Measurements from ENCODE around the gene IL17RA.

IL17RA gene

GRCh38 chr22:17097062-17097461, 12.3 kb downstream of the IL17RA start:
- no peaks in the 10 kb centered on the region for H3K27me3 ChIP-seq (ENCODE audit: control insufficient read depth in 1 of 2, insufficient read depth in 2 of 2, low read length in 2 of 2)
- no peak overlapping the region for H3K9ac ChIP-seq (ENCODE audit: low read length in 2 of 2)
- H3K9me3 ChIP-seq (ENCODE audit: control insufficient read depth in 2 of 2, low read length in 2 of 2): no peaks in the 10 kb centered on the region
- peaks cover 1% of the 10 kb centered on the region for H3K4me1 ChIP-seq (ENCODE audit: control insufficient read depth, insufficient read depth, low read length)
- H3K27ac ChIP-seq (ENCODE audit: low read length): no peak overlapping the region
- H3K4me3 ChIP-seq (ENCODE audit: low read length in 2 of 2): no peak overlapping the region
- H3K36me3 ChIP-seq (ENCODE audit: control insufficient read depth in 2 of 2, insufficient read depth in 2 of 2, low read length in 2 of 2): peaks cover 2 to 18% of the 10 kb centered on the region in 2 donors

GRCh38 chr22:17097701-17098100, 12.9 kb downstream of the IL17RA start:
- Histone ChIP-seq H3K4me3 (ENCODE audit: low read length in 2 of 2) (no peak overlapping the region), H3K36me3 (ENCODE audit: control insufficient read depth in 2 of 2, insufficient read depth in 2 of 2, low read length in 2 of 2) (peaks cover 4 to 21% of the 10 kb centered on the region in 2 donors), H3K4me1 (ENCODE audit: control insufficient read depth, insufficient read depth, low read length) (peaks cover 3% of the 10 kb centered on the region), H3K27me3 (ENCODE audit: control insufficient read depth in 1 of 2, insufficient read depth in 2 of 2, low read length in 2 of 2) (no peaks in the 10 kb centered on the region), H3K27ac (ENCODE audit: low read length) (no peak overlapping the region), H3K9ac (ENCODE audit: low read length in 2 of 2) (no peak overlapping the region), H3K9me3 (ENCODE audit: control insufficient read depth in 2 of 2, low read length in 2 of 2) (no peaks in the 10 kb centered on the region)

- H3K27ac ChIP-seq (ENCODE audit: low read length): no peak overlapping the region
- peaks cover 3% of the 10 kb centered on the region for H3K4me1 ChIP-seq (ENCODE audit: control insufficient read depth, insufficient read depth, low read length)
- H3K27me3 ChIP-seq (ENCODE audit: control insufficient read depth in 1 of 2, insufficient read depth in 2 of 2, low read length in 2 of 2): no peaks in the 10 kb centered on the region
- no peak overlapping the region for H3K9ac ChIP-seq (ENCODE audit: low read length in 2 of 2)
- H3K4me3 ChIP-seq (ENCODE audit: low read length in 2 of 2): no peak overlapping the region
- H3K36me3 ChIP-seq (ENCODE audit: control insufficient read depth in 2 of 2, insufficient read depth in 2 of 2, low read length in 2 of 2): peaks cover 4 to 24% of the 10 kb centered on the region in 2 donors
- H3K9me3 ChIP-seq (ENCODE audit: control insufficient read depth in 2 of 2, low read length in 2 of 2): no peaks in the 10 kb centered on the region
Observed at GRCh38 chr22:17098379-17098819, 13.6 kb downstream of the IL17RA start.

- Histone ChIP-seq H3K4me1 (ENCODE audit: control insufficient read depth, insufficient read depth, low read length) (peaks cover 3% of the 10 kb centered on the region), H3K9ac (ENCODE audit: low read length in 2 of 2) (no peak overlapping the region), H3K9me3 (ENCODE audit: control insufficient read depth in 2 of 2, low read length in 2 of 2) (no peaks in the 10 kb centered on the region), H3K27ac (ENCODE audit: low read length) (no peak overlapping the region), H3K36me3 (ENCODE audit: control insufficient read depth in 2 of 2, insufficient read depth in 2 of 2, low read length in 2 of 2) (peaks cover 4 to 24% of the 10 kb centered on the region in 2 donors), H3K27me3 (ENCODE audit: control insufficient read depth in 1 of 2, insufficient read depth in 2 of 2, low read length in 2 of 2) (no peaks in the 10 kb centered on the region), H3K4me3 (ENCODE audit: low read length in 2 of 2) (no peak overlapping the region)
Observed at GRCh38 chr22:17100621-17101020, 15.8 kb downstream of the IL17RA start.

GRCh38 chr22:17101475-17102296, 16.9 kb downstream of the IL17RA start:
- H3K27me3 ChIP-seq (ENCODE audit: control insufficient read depth in 1 of 2, insufficient read depth in 2 of 2, low read length in 2 of 2): no peaks in the 10 kb centered on the region
- H3K27ac ChIP-seq (ENCODE audit: low read length): no peak overlapping the region
- no peak overlapping the region for H3K9ac ChIP-seq (ENCODE audit: low read length in 2 of 2)
- H3K9me3 ChIP-seq (ENCODE audit: control insufficient read depth in 2 of 2, low read length in 2 of 2): no peaks in the 10 kb centered on the region
- no peak overlapping the region for H3K4me3 ChIP-seq (ENCODE audit: low read length in 2 of 2)
- H3K36me3 ChIP-seq (ENCODE audit: control insufficient read depth in 2 of 2, insufficient read depth in 2 of 2, low read length in 2 of 2): peaks cover 4 to 24% of the 10 kb centered on the region in 2 donors
- peaks cover 3% of the 10 kb centered on the region for H3K4me1 ChIP-seq (ENCODE audit: control insufficient read depth, insufficient read depth, low read length)

- Histone ChIP-seq H3K4me3 (ENCODE audit: low read length in 2 of 2) (no peak overlapping the region), H3K4me1 (ENCODE audit: control insufficient read depth, insufficient read depth, low read length) (peaks cover 3% of the 10 kb centered on the region), H3K27me3 (ENCODE audit: control insufficient read depth in 1 of 2, insufficient read depth in 2 of 2, low read length in 2 of 2) (no peaks in the 10 kb centered on the region), H3K9me3 (ENCODE audit: control insufficient read depth in 2 of 2, low read length in 2 of 2) (no peaks in the 10 kb centered on the region), H3K9ac (ENCODE audit: low read length in 2 of 2) (no peak overlapping the region), H3K36me3 (ENCODE audit: control insufficient read depth in 2 of 2, insufficient read depth in 2 of 2, low read length in 2 of 2) (peaks cover 4 to 24% of the 10 kb centered on the region in 2 donors), H3K27ac (ENCODE audit: low read length) (no peak overlapping the region)
Observed at GRCh38 chr22:17102297-17102667, 17.5 kb downstream of the IL17RA start.

GRCh38 chr22:17103351-17103750, 18.6 kb downstream of the IL17RA start:
- Histone ChIP-seq H3K4me1 (ENCODE audit: control insufficient read depth, insufficient read depth, low read length) (peaks cover 3% of the 10 kb centered on the region), H3K27ac (ENCODE audit: low read length) (no peak overlapping the region), H3K9me3 (ENCODE audit: control insufficient read depth in 2 of 2, low read length in 2 of 2) (no peaks in the 10 kb centered on the region), H3K36me3 (ENCODE audit: control insufficient read depth in 2 of 2, insufficient read depth in 2 of 2, low read length in 2 of 2) (peaks cover 4 to 22% of the 10 kb centered on the region in 2 donors), H3K27me3 (ENCODE audit: control insufficient read depth in 1 of 2, insufficient read depth in 2 of 2, low read length in 2 of 2) (no peaks in the 10 kb centered on the region), H3K9ac (ENCODE audit: low read length in 2 of 2) (no peak overlapping the region), H3K4me3 (ENCODE audit: low read length in 2 of 2) (no peak overlapping the region)

GRCh38 chr22:17104336-17104935, 19.6 kb downstream of the IL17RA start:
- Histone ChIP-seq H3K9me3 (ENCODE audit: control insufficient read depth in 2 of 2, low read length in 2 of 2) (no peaks in the 10 kb centered on the region), H3K4me3 (ENCODE audit: low read length in 2 of 2) (no peak overlapping the region), H3K27me3 (ENCODE audit: control insufficient read depth in 1 of 2, insufficient read depth in 2 of 2, low read length in 2 of 2) (no peaks in the 10 kb centered on the region), H3K36me3 (ENCODE audit: control insufficient read depth in 2 of 2, insufficient read depth in 2 of 2, low read length in 2 of 2) (peaks cover 4 to 20% of the 10 kb centered on the region in 2 donors), H3K9ac (ENCODE audit: low read length in 2 of 2) (no peak overlapping the region), H3K4me1 (ENCODE audit: control insufficient read depth, insufficient read depth, low read length) (peaks cover 3% of the 10 kb centered on the region), H3K27ac (ENCODE audit: low read length) (no peak overlapping the region)

GRCh38 chr22:17105143-17106129, 20.6 kb downstream of the IL17RA start:
- Histone ChIP-seq H3K36me3 (ENCODE audit: control insufficient read depth in 2 of 2, insufficient read depth in 2 of 2, low read length in 2 of 2) (peaks cover 4 to 16% of the 10 kb centered on the region in 2 donors), H3K27ac (ENCODE audit: low read length) (no peak overlapping the region), H3K9me3 (ENCODE audit: control insufficient read depth in 2 of 2, low read length in 2 of 2) (no peaks in the 10 kb centered on the region), H3K4me3 (ENCODE audit: low read length in 2 of 2) (no peak overlapping the region), H3K27me3 (ENCODE audit: control insufficient read depth in 1 of 2, insufficient read depth in 2 of 2, low read length in 2 of 2) (no peaks in the 10 kb centered on the region), H3K9ac (ENCODE audit: low read length in 2 of 2) (no peak overlapping the region), H3K4me1 (ENCODE audit: control insufficient read depth, insufficient read depth, low read length) (peaks cover 3% of the 10 kb centered on the region)

GRCh38 chr22:17106161-17106784, 21.5 kb downstream of the IL17RA start:
- no peak overlapping the region for H3K27ac ChIP-seq (ENCODE audit: low read length)
- peaks cover 3% of the 10 kb centered on the region for H3K4me1 ChIP-seq (ENCODE audit: control insufficient read depth, insufficient read depth, low read length)
- H3K9me3 ChIP-seq (ENCODE audit: control insufficient read depth in 2 of 2, low read length in 2 of 2): no peaks in the 10 kb centered on the region
- H3K4me3 ChIP-seq (ENCODE audit: low read length in 2 of 2): no peak overlapping the region
- peaks cover 4 to 11% of the 10 kb centered on the region in 2 donors for H3K36me3 ChIP-seq (ENCODE audit: control insufficient read depth in 2 of 2, insufficient read depth in 2 of 2, low read length in 2 of 2)
- H3K27me3 ChIP-seq (ENCODE audit: control insufficient read depth in 1 of 2, insufficient read depth in 2 of 2, low read length in 2 of 2): no peaks in the 10 kb centered on the region
- H3K9ac ChIP-seq (ENCODE audit: low read length in 2 of 2): no peak overlapping the region
